ENCODE data around the gene TTC7B.
A peak's percentile ranks its signal among the peaks of the same experiment; 100 is the strongest.

Gene TTC7B

DNA sequence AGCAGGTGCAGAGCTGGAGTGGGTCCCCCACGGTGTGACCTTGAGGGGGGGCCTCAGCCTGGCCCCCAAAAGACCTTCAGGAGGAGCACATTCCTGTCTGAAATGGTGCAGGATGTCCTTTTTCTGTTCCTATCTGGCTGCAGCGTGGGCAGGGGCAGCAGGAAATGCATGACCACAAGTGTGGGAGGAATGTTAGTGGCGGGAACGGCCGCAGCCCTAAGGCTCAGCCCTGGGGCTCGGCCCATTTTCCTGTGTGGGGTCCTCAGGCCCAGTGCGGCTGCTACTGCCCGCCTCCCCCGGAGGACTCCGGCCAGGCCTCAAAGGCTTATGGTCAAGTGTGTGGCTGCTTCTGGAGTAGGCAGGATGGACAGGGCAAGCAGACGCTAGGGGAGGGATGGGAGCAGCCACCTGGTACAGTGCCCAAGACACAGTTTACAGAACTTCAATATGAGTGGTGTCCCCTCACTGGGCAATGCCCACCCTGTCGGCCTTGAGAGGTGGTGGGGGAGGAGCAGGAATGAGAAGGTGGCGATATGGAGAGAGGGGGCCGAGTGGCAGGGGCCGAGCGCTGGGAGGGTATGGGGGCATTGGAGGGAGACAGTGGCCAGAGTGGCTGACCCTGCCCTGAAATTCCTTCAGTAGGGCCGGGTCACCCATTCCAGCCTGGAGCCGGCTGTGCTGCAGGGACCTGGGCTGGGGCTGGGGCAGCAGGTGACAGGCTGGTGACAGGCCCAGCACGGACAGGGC, 282.0 kb downstream of the TTC7B start:
- no peak overlapping the region for H3K27ac ChIP-seq (ENCODE audit: poor library complexity, severe bottlenecking)
- no peak for DNase-seq (ENCODE audit: low spot score)
- no peak overlapping the region for H3K4me3 ChIP-seq (ENCODE audit: severe bottlenecking)

DNA sequence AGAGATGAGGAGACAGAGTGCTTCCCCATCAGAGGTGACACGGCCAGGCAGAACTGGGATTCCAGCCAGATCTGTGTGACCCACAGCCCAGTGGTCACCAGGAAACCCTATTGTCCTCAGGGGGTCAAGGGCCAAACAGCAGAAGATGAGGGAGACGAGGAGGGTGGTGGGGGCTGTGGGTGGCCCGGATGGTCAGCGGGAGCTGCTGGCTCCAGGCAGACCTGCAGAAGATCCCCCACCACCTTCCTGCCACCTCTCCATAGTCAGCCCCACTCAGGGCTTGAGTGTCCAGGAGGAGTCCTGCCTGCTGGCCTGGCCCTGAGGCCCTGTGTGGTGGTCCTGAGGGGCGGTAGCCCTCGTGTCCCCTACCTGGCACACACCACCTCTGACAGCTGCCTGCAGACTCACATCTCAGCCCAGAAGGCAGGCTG, 282.6 kb downstream of the TTC7B start:
- Histone ChIP-seq H3K4me3 (ENCODE audit: severe bottlenecking) (no peak overlapping the region), H3K36me3 (ENCODE audit: low read depth) (no peaks in the 10 kb centered on the region), H3K27ac (ENCODE audit: poor library complexity, severe bottlenecking) (no peak overlapping the region), H3K9me3 (ENCODE audit: severe bottlenecking) (no peaks in the 10 kb centered on the region), H3K27me3 (ENCODE audit: insufficient read depth, poor library complexity, severe bottlenecking) (no peaks in the 10 kb centered on the region), H3K4me1 (ENCODE audit: insufficient read depth, poor library complexity, severe bottlenecking) (no peaks in the 10 kb centered on the region)
- DNase-seq (ENCODE audit: low spot score) (no peak), ATAC-seq (ENCODE audit: low read depth) (peak; percentile 15; the same call in 2 of the 3 replicates)
- TF ChIP-seq, protein P1, sequence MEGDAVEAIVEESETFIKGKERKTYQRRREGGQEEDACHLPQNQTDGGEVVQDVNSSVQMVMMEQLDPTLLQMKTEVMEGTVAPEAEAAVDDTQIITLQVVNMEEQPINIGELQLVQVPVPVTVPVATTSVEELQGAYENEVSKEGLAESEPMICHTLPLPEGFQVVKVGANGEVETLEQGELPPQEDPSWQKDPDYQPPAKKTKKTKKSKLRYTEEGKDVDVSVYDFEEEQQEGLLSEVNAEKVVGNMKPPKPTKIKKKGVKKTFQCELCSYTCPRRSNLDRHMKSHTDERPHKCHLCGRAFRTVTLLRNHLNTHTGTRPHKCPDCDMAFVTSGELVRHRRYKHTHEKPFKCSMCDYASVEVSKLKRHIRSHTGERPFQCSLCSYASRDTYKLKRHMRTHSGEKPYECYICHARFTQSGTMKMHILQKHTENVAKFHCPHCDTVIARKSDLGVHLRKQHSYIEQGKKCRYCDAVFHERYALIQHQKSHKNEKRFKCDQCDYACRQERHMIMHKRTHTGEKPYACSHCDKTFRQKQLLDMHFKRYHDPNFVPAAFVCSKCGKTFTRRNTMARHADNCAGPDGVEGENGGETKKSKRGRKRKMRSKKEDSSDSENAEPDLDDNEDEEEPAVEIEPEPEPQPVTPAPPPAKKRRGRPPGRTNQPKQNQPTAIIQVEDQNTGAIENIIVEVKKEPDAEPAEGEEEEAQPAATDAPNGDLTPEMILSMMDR (IDR thresholded peaks at IDR 0.05; ENCODE audit: poor library complexity, severe bottlenecking), result no peak

More for the DNA sequence above, 282.0 kb downstream of the TTC7B start:
- H3K36me3 ChIP-seq (ENCODE audit: low read depth), result no peaks in the 10 kb centered on the region
- no peaks in the 10 kb centered on the region for H3K9me3 ChIP-seq (ENCODE audit: severe bottlenecking)
- H3K4me1 ChIP-seq (ENCODE audit: insufficient read depth, poor library complexity, severe bottlenecking), result no peaks in the 10 kb centered on the region
- H3K27me3 ChIP-seq (ENCODE audit: insufficient read depth, poor library complexity, severe bottlenecking), result no peaks in the 10 kb centered on the region
- TF ChIP-seq, protein P1 (IDR thresholded peaks at IDR 0.05; ENCODE audit: poor library complexity, severe bottlenecking), result no peak
- peak; percentile 18; the same call in 1 of the 3 replicates for ATAC-seq (ENCODE audit: low read depth)

DNA sequence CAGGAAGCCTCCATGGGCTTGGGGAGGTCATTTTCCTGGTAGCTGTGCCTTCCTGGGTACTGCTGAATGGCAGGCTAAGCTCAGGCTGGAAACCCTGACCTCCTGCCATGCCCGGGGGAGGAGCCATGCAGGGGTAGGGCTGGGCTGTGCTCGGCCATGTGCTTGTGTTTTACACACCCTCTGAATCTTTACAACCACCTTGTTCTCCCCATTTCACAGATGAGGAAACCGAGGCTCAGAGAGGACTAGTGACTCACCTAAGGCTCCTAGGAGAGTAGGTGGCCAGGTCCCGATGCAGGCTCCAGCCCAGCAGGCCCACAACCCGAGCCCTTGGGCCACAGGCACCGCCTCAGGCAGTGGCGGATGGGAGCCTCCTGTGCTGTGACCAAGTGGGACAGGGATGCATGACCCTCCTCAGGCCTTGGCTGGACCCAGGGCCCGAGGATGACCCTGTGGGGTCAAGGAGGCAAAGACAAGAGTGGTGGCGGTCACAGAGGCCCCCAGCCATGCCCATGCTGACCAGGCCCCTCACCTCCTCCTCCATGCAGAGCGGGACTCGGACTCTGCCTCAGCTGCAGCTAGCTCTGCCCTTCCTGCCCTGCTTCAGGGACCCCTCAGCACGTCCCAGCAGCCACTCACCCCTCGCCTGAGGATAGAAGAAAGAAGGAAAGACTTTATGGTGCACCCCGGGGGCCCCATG, 283.3 kb downstream of the TTC7B start:
- H3K9me3 ChIP-seq (ENCODE audit: severe bottlenecking), result no peaks in the 10 kb centered on the region
- ATAC-seq (ENCODE audit: low read depth) (no peak), DNase-seq (ENCODE audit: low spot score) (no peak)
- H3K27me3 ChIP-seq (ENCODE audit: insufficient read depth, poor library complexity, severe bottlenecking), result no peaks in the 10 kb centered on the region
- H3K4me3 ChIP-seq (ENCODE audit: severe bottlenecking), result no peak overlapping the region
- H3K27ac ChIP-seq (ENCODE audit: poor library complexity, severe bottlenecking), result no peak overlapping the region
- H3K36me3 ChIP-seq (ENCODE audit: low read depth), result no peaks in the 10 kb centered on the region
- H3K4me1 ChIP-seq (ENCODE audit: insufficient read depth, poor library complexity, severe bottlenecking), result no peaks in the 10 kb centered on the region
- TF ChIP-seq, protein P1 (IDR thresholded peaks at IDR 0.05; ENCODE audit: poor library complexity, severe bottlenecking), result no peak

DNA sequence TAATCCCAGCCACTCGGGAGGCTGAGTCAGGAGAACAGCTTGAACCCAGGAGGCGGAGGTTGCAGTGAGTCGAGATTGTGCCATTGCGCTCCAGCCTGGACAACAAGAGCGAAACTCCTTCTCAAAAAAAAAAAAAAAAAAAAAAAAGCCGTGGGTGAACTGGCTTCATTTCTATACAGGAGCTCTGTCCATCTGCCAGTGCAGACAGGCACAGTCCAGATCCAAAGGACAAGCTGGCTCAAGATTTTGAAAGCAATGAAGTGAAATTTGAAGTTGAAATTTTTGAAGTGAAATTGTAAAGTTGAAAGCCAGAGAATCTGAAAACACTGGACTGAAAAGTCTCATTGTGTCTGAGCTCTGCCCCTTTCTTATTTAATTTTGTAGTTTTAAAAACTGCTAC, 284.7 kb downstream of the TTC7B start:
- no peaks in the 10 kb centered on the region for H3K9me3 ChIP-seq (ENCODE audit: severe bottlenecking)
- no peaks in the 10 kb centered on the region for H3K27me3 ChIP-seq (ENCODE audit: insufficient read depth, poor library complexity, severe bottlenecking)
- no peak for DNase-seq (ENCODE audit: low spot score)
- H3K27ac ChIP-seq (ENCODE audit: poor library complexity, severe bottlenecking), result no peak overlapping the region
- H3K4me1 ChIP-seq (ENCODE audit: insufficient read depth, poor library complexity, severe bottlenecking), result no peaks in the 10 kb centered on the region
- no peak for ATAC-seq (ENCODE audit: low read depth)
- H3K36me3 ChIP-seq (ENCODE audit: low read depth), result no peaks in the 10 kb centered on the region
- TF ChIP-seq, protein P1 (IDR thresholded peaks at IDR 0.05; ENCODE audit: poor library complexity, severe bottlenecking), result no peak
- H3K4me3 ChIP-seq (ENCODE audit: severe bottlenecking), result no peak overlapping the region

Data from RWPE2 (cell line).